GM21515 (cell line): ENCODE measurements around the gene PXDN.

Experiments
- ATAC-seq: cut with Tn5 transposase; IDR thresholded peaks from one replicate; pipeline ENCODE4 v1.9.1; 2021; ENCODE audit not compliant: unreplicated experiment

PXDN gene

GRCh38 chr2:1586923-1587840, 157.1 kb downstream of the PXDN start:
- no peak for ATAC-seq

GRCh38 chr2:1586251-1586922, 157.9 kb downstream of the PXDN start:
- no peak for ATAC-seq

DNA sequence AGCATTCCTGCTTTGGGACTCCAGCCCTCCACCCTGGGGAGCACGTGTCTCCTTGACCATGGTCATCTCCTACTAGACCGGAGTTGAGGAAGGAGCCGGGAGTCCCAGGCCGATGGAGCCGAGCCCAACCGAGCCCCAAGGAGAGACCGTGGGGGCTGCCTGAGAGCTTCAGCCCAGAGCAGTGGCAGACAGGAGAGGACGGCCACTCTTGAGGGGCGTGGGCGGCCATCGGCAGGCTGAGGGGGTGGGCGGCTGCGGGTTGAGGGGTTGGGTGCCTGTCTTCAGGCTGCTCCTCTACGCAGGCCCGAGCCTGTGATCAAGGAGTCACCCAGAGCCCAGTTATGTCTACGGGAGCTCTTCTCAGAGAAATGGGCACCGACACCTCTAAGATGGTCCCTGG, 158.7 kb downstream of the PXDN start:
- ATAC-seq: no peak

DNA sequence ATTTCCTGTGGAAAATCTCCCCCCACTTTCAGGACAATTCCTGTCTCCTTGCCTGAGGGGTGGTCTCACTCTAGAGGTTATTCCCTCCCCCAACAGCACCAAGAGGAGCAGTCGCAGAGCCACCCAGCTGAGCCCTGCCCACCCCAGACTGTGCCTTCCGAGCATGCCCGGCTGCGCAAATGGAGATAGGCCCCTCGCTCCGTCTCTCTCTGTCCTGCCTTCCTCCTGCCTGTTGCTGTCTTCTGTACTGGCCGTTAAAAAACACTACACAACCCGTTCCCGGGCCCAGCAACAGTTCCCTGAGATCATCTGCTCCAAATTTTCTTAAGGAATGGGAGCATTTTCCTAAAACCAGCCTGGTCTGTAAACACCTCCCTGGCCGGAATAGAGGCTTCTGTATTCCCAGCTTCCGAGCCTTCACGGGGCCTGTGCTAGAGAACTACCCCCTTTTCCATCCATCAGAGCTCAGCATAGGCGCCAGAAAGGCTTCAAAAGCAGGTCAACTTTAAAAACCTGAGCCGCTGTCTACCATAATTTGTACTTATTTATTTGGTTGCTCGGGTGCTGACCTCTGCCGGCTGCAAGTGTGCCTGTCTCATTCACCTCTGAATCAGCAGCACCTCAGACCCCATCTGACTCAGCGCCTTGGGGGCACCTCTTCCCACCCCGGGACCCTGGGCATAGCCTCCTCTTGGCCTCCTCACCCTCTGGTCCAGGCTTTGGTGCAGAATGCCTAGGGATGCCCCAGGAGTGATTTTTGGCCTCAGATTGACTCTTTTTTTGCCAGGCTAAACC, 159.4 kb downstream of the PXDN start:
- no peak for ATAC-seq

DNA sequence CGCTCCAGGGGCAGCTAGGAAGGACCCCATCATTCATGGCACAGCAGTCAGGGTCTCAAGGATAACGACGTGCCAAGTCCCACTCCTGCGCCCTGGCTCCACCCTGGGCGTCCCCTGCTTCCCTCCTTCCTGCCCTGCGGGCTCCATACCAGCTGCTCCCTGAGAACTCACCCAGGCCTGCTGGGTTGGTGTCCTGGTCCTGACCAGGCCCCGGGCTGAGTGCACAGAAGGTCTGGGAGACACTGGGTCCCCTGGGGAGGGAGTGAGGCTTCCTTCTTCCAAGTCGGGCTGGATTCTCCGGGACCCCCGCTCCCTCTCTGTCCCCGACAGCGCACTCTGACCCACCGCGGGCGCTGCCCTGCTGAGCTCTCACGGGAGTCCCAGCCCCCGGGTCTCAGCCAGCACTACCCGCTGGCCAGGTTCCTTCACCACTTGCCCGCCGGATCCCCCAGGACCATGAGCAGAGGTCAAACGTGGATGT, 160.2 kb downstream of the PXDN start:
- ATAC-seq: no peak

DNA sequence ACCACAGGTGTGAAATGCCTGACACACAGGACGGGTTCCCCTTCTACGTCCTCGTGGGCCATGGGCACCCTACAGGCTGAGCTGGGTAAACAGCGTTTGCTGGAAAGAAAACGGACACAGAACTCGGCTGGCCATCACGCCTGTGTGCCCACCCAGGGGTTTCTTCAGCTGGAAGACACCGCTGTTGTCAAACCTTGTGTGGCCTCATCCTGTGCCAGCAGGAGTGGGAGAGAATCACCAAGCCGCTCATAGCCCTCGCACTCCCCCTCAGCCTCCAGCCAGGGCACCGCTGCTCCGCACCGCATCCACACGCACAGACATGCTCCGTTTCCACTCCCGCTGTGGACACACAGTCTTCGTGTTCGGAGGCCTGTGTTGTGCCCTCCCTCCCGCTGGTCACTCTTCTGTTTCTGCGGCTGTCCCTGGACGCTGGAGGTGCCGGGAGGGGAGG, 161.4 kb downstream of the PXDN start:
- ATAC-seq: no peak

- ATAC-seq: no peak
Measured at GRCh38 chr2:1581965-1582625, 162.2 kb downstream of the PXDN start.
